NCI-H2227 treated with DMSO at 0.1 percent for 48 hours (cell line): Measurements from ENCODE around the gene ZNF593.

ENCODE experiments used
- DNase-seq: peaks from one replicate; lab custom pipeline; 2025; lab: John Stamatoyannopoulos, UW

Gene ZNF593

DNA sequence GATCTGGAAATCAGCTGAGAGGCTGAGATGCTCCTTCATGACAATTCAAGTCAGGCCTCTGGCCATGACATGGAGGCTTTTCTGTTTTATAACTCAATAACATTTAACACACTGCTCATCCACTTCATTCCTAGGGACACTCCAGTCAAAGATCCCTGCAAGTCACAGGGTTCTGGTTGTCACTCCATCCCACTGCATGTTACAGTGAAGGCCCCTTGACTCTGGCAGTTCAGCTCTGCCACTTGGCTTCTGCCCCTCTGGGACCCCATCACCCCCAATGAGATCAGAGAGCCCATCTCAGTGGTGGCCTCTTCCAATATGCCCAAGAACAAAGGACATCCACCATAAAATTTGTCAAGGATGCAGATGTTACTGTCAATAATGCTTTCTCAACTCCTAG is 20.8 kb upstream of the ZNF593 start:
- no peak for DNase-seq

DNA sequence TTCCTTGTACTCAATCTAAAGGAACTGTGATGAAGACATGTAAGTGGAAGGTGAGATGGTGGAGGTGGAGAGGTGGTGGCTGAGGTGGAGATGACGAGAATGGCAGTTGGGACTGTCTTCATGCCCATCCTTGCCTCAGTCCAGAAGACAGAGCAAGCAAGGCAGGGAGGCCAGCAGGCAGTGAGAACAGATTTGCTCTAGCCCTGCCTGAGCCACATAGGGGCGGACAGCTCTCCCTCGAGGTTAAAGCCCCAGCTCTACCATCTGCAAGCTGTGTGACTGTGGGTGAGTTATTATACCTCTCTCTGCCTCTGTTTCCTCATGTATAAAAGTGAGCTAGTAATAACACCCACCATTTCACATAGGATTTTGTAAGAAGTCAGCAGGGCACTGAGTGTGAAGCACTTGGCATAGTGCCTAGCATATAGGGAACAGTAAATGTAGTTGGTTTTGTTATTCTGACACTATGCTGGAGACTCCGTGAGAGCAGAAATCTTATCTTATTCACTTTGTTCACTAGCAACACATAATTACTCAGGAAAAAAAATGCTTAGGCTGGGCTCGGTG is 15.7 kb upstream of the ZNF593 start:
- no peak for DNase-seq

DNA sequence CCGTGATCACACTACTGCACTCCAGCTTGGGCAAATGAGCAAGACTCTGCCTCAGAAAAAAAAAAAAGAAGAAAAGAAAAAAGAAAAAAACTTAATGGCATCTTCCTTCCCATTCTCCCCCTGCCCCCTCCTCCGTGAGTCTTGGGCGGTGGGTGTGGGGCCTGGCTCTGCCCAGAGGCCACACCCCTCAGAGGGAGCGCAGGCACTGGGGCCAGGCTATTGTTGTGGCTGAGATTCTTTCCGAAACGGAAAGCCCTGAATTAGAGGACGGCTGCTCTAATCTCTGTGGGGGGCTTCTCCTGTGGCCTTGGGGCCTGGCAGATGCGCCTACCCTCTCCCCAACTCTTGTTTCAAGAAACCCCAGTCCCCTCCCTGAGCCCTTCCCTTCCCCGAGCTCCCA is 15.0 kb upstream of the ZNF593 start:
- no peak for DNase-seq

DNA sequence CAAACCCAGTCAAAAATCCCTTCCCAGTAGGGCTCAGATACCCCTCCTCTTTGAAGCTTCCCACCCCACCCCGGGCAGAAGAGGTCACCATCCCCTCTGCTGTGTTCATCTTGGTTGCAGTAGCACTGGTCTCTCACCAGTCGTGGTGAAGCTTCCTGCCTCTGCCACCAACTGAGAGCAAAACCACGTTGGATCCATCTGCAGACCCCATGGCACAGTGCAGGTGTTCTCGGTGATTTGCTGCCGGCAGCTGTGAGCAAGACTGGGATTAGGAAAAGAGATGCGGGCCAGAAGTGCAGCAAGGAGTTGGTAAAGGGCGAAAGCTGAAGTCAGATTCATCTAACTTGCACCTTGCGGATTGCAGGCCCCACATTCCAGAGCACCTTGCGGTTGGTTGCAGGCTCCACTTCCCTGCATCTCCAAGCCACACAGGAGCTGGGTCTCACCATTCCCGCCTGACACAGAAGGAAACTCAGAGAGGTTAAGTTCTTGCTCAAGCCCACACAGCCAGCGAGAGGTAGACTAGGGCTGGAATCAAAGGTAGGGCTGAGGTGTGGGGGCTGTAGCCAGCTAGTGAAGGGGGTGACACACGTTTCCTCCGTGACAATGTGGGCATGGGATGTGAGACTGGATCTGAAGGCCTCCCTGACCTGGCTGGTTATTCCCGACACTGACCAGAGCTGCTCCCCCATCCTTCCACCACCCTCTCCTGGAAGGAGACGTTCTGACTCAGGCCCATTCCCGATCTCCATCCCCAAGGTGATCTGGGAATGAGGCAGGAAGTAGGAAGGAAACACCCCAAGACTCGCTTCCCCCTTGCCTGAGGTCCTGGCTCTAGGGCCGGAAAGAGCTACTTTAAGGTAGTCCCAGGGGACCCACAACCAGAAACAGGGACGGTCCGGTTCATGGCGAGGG is 14.1 kb upstream of the ZNF593 start:
- DNase-seq = no peak

DNA sequence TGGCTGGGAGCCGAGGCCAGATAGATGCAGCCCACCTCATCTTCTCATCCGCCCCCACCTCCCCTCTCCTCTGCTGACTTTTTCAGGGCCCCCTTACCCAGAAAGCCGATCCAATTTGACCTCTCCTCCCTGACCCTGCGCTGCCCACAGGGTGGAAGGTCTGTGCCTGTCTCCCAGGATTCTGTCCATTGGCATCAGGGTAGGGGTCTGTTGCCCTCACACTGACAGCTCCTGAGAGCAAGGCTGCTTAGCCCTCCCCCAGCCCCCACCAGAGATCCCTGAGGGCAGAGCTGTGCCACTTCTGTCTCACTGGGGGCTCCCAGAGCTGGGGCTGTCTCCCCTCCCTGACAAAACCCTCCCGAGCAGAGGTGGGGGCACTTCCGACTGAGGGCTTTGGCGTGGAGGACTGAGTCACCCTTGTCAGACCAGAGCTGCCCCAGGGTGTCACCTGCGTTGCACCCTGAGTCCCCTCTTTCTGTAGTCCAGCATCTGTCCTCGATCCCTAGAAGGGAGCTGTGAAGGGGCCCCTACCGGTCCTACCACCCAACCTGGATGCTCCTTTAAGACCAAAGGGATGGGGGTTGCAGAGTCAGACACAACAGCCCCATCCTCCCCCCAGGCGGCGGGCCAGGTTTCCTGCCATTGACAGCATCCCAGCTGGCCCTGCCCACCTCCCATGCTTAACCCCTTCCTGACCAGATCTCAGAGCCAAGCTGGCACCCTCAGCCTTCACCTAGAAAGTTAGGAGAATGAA is 13.2 kb upstream of the ZNF593 start:
- DNase-seq = no peak

DNA sequence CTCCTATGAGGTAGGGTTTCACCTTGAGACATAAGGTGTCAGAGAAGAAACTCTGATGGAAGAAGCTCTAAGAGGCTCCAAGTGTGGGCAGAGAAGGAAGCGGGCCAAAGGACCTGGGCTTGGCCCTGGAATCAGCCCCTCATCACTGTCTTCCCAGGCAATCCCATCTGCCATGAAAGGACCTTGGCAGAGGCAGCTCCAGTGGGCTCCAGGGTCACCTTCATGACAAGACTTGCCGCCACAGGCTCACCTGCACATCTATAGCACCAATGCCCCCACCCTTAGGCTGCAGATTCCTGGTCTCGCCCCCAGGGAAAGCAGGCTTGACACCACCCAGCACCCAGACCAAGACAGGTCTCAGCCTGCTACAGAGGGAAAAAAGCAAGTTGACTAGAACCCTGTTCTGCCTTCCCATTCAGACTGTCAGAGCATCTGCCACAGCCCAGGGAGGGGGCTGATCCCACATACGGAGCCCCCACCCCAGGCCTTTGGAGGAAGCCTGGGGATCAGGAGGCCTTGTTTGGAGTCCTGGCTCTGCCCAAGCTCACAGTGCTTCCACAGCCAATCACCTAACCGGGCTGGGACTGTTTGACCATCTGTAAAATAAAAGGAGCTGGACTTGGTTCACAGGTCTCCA is 11.3 kb upstream of the ZNF593 start:
- DNase-seq = no peak

DNA sequence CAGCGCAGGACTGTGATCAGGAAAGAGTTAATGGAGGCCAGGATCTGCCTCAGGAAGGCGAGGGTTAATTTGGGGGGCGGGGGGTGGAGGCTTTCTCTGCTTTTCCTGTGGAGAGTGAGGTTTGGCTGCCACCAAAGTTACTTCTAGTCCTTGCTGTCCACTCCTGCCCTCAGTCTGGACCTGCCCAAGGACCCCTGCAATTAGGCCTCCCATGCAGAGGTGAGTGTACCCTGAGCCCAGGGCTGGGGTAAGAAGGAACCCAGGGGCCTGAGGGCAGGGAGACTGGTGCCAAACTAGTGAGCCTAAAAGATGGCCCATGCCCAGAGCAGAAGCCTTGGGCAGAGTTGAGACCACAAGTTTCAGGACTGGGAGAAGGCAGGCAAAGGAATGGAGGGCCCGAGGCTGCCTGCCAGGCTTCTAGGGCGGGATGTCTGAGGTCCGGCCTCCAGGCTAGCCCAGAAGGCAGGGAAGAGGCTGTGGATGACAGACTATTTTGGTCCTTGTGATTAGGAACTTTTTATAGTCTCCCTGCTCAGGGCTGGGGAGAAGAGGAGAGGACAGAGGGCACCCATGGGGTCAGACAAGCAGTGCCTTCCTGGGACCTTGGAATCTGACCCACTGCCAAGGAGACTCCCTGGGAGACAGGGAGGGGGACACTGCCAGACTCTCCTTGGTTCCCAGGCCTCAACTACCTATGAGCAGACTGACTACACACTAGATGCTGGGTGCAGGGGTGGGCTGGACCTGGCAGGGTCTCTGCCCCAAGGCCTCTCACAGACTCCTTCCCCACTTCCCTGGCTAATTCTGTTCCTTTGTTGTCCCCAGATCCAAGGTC is 10.6 kb upstream of the ZNF593 start, which contains the start of gene FAM110D:
Gene FAM110D (plus strand): TSS at position 172 of the 835 bp plus-strand sequence. CDS start 2,213 bp downstream, outside the sequence.
- no peak for DNase-seq

DNA sequence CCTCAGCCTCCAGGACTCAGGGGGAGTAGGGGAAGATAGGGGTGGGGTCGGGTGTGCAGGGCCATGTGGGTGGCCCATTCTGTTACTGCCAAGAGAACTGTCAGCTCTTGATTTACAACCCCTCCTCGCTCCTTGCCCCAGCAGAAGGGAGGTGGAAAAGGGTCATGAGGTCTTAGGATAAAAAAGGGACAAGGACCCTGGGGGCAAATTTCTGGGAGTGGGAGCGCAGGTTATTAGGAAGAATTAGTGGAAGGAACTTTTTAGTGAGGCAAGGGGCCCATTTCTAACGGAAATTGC is 10.0 kb upstream of the ZNF593 start:
- DNase-seq = no peak

DNA sequence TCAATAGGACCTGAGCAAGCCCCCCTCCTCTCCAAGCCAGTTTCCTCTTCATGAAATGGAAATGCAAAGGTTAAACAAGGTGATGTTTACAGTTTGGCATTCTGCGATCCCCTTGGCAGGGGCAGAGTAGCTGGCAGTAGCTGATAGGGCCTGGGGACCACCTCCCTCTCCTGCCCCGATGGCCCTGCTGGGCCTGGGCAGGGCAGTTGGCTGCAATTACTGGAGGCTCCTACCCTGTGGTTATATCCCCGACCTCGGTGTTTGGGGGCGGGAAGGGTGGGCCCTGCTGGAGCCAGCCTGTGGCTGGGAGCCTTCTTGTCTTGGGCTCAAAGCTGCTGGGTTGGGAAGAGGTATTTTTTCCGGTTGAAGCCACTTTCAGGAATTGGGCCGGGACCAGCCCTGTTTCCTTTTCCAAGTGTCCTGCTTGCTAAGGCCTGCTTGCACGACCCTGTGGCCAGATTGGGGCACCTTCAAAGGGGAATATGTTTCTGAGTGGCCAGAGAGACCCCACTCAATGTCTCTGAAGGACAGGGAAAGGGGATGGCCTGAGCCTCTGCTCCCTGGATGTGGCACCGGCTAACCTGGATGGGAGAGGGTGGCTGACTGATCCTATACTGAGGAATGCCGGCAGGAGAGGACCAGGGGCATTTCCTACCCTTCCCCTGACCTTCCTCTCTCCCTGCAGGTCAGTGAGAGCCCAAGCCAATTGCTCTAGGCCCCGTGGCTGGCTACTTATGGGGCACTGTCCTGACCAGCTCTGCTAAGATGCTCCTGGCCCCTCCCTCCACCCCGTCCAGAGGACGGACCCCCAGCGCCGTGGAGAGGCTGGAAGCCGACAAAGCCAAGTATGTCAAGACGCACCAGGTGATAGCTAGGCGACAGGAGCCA is 8.9 kb upstream of the ZNF593 start:
- peak; percentile 30 for DNase-seq

DNA sequence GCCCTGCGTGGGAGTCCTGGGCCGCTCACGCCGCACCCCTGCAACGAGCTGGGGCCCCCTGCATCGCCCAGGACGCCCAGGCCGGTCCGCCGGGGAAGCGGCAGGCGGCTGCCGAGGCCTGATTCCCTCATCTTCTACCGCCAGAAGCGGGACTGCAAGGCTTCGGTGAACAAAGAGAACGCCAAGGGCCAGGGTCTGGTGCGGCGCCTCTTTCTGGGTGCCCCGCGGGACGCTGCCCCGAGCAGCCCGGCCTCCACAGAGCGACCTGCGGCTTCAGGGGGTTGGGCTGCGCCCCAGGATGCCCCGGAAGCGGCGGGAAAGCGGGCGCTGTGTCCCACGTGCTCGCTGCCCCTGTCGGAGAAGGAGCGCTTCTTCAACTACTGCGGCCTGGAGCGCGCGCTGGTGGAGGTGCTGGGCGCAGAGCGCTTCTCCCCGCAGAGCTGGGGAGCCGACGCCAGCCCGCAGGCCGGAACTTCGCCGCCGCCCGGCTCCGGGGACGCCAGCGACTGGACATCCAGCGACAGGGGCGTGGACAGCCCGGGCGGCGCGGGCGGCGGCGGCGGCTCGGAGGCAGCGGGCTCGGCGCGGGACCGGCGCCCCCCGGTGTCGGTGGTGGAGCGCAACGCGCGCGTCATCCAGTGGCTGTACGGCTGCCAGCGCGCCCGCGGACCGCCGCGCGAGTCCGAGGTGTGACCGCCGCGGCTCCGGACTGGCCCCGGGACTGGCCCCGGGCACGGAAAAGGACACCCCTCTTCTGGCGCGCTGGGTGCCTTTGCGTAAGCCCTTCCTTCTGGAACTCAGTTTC is 8.1 kb upstream of the ZNF593 start:
- peak; percentile 73 for DNase-seq

DNA sequence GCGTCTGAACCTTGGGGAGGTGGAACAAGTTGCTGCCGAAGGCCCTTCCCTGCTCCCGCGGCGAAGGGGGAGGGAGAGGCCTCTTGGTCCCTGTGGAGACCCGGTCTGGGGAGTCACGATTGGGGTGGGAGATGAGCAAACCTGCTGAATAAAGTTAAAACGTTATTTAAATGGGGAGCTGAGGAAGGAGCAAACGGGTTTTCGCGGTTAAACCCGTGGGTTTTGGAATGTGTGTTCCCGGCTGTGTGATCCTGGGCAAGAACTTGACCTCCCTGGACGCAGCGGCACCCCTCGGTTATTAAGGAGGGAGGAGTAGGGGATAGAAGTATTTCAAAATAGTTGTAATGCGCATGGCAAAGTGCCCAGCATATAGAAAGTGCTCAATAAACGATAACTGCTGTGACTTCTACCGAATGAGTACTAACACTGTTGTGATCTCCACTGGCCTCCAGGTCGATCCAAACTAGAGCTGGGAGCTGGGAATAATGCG is 7.4 kb upstream of the ZNF593 start:
- no peak for DNase-seq

DNA sequence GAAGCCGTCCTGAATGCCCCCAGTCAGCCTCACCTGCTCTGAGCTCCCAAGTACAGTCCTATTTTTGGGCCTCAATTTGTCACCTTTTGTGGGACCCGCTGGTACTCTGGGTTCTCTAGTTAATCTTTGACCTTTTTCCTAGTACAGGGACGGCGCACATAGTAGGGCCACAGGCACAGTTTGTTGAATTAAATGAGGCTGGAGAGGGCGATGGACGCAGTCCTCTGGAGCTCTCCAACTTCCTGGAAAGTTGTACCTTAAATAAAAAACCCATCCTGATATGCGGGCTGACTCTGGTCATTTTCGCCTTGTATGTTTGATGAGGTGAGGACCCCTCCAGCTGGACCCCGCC is 6.0 kb upstream of the ZNF593 start:
- DNase-seq = no peak

DNA sequence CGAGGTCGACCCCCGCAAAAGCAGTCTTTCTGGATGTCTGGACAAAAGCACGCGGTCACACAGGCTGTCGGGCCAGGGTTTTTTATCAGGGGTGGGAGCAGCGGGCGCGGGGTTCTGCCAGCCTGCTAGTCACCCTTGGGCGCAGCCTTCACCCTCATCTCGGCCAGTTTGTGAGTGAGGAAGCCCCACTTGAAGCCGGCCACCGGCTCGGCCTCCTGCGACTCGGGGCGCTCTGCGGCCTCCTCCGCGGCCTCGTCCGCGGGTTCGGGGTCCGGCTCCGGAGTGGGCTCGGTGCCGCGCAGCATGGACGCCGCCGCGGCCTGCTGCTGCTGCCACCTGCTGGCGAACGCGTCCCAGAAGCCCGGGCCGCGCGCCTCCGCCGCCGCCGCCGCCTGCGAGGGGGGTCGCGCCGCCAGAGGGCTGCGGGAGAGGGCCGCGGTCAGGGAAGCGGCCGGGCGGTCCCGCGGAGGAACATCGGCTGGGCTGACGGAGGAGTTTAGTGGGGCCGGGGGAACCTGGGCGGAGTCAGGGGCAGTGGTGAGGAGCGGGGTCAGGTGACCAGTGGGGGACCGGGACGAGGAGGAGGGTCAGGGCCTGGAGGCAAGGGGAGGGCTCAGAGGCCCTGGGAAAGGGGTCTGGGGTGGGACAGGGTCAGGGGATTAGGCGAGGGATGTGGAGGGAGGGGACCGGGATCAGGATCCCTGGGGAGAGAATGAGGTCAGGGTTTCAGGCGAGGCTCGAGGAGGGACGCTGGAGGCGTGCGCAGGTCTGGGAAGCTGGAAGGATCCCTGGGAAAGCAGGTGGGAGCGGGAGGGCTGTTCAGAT is 5.5 kb upstream of the ZNF593 start:
- DNase-seq = no peak

DNA sequence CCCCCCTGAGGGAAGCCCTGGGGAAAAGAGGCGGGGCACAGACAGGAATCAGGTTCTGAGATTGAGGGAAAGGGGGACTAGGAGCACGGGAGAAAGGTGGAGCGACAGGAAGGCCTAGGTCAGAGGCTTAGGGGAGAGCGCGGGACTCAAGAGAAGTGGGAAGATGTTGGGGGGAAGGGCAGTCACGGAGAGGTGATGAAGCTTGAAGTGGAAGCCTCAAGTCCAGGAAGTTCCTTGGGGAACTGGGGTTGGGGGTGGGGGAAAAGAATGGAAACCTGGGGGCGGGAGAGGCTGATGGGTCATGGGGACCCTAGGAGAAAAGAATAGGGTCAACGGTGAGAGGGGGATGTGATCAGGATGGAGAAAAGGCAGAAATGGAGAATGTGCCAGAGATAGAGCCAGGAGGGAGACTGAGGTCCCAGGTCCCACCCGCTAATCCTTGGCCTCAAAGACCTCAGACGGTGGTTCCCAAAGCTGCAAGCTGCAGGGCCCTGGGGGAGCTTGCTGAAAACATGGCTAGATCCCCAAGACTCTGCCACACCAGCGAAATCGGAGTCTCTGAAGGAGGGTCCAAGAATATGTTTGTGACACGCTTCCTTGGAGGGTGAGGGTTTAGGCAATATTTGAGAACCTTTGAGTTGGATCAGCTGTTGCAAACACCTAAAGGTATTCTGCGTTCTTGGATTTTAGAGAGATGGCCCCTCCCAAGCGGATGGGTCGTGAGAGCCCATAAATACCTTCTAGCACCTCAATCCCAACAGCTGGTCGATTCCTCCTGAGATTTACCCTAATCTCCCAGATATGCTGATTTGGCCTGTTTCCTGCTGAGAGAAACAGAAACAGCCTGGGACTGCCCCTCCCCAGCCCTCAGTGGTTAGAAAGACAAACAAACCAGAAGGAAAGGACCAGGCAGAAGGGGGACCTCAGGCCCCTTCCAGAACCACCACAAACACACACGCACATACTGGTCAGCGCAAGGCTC is 4.6 kb upstream of the ZNF593 start:
- DNase-seq = no peak

DNA sequence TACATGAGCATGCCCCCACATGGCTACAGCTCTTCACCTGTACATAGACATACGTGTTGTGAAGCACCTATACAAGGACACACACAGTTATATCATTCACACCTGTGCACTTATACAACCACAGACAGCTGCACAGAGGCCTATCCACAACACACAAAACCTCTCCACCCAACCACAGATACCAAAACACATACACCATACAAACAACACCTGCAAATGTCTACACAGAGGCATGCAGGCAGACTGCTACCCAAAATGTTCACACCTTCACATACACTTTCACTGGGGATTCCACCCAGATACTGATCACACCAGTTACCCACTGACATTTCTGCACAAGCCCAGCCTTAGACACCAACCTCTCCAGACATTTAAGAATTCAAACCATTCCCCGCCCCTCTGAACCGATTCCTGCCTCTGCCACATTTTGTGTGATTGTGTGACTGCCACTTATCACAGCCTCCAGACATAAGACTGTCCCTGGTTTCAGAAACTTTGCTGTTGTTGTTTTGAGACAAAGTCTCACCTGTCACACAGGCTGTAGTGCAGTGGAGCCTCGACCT is 2.9 kb upstream of the ZNF593 start:
- no peak for DNase-seq

DNA sequence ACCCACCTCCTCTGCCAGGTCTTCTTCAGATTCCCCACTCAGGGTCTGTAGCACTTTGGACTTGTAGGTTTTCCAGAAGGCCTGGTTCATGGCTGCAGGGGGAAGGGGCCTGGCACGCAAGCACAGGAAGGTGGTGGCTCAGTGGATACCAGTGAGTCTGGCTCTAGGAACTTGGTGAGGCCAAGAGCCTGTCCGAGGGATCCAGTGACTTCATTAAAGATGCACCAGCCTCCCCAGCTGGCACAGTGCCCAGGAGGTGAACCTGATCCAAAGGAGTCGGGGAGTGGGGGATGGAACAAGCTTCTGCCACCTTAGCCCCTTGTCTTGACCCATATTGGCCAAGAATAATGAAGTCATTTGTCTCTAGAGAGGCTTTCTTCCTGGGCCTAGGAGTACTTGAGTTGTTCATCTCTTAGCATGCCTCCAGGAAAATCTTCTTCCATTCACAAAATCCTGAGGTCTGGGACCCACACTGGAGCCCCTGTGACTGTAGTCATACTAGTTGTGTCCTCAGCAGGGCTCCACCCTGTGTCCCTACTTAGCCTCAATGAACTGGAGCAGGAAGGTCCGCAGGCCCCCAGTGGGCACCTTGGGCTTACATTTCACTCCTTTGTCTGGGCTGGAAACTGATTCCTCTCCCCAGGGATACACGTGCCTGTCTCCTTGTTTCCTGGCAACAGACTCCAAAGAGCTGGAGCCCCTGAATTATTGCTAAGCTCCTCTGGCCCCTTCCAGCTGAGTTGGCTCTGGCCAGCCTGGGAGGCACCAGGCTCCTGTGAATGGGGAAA is 1.1 kb upstream of the ZNF593 start, which contains the start of gene C1orf232:
Gene C1orf232 (minus strand): TSS at position 554 of the 788 bp plus-strand sequence. CDS start 464 bp downstream, at position 90.
- DNase-seq = no peak
